A549 (cell line): Measurements from ENCODE around the gene POLR2L.

Experiments
- HDAC2 ChIP-seq: fragments of 200-600 bp; sonication (generic); IDR thresholded peaks from 2 replicates; pipeline ENCODE4 v1.6.1; 2016
- KDM5A ChIP-seq: fragments of 200-600 bp; sonication (generic); IDR thresholded peaks from 2 replicates; pipeline ENCODE4 v1.6.1; 2016; ENCODE audit warnings: antibody characterized with exemption, mild to moderate bottlenecking
- POLR2A ChIP-seq: IDR thresholded peaks from 2 replicates; pipeline ENCODE4 v1.6.1; 2012; ENCODE audit warnings: mild to moderate bottlenecking, low read length

DNA sequence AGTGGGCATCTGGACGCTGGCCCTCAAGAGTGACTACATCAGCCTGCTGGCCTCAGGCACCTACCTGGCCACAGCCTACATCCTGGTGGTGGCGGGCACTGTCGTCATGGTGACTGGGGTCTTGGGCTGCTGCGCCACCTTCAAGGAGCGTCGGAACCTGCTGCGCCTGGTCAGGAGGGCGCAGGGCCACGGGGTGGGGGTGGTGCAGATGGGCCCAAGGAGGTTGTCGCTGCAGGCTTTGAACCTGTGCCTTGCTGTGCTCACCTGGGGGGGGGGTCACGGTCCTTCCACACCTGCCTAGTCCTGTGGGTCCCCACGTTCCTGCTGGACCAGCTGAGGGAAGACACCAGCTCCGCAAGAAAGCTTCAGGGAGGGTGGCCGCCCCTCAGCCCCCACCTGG lies 6.1 kb downstream of the POLR2L start:
- TF ChIP-seq KDM5A: no peak
- no peak for TF ChIP-seq POLR2A
- TF ChIP-seq HDAC2: no peak
